ENCODE results near the gene TMEM272.

Gene TMEM272

GRCh38 chr13:51817717-51818116 is 27.3 kb downstream of the TMEM272 start:
- Histone ChIP-seq H3K4me1 (ENCODE audit: insufficient read depth, low read length) (no peaks in the 10 kb centered on the region), H3K4me3 (ENCODE audit: low read length) (no peak overlapping the region), H2AFZ (ENCODE audit: low read depth, low read length) (no peak overlapping the region), H3K27me3 (ENCODE audit: insufficient read depth, low read length) (peaks cover 23% of the 10 kb centered on the region), H3K36me3 (ENCODE audit: insufficient read depth, low read length) (no peaks in the 10 kb centered on the region), H3K9me3 (ENCODE audit: low read length) (no peaks in the 10 kb centered on the region)

- H3K27me3 ChIP-seq (ENCODE audit: insufficient read depth, low read length) = peaks cover 23% of the 10 kb centered on the region
- no peaks in the 10 kb centered on the region for H3K36me3 ChIP-seq (ENCODE audit: insufficient read depth, low read length)
- H3K9me3 ChIP-seq (ENCODE audit: low read length) = no peaks in the 10 kb centered on the region
- H3K4me1 ChIP-seq (ENCODE audit: insufficient read depth, low read length) = no peaks in the 10 kb centered on the region
- H3K4me3 ChIP-seq (ENCODE audit: low read length) = no peak overlapping the region
- H2AFZ ChIP-seq (ENCODE audit: low read depth, low read length) = no peak overlapping the region
Measured at GRCh38 chr13:51816604-51817249, 28.2 kb downstream of the TMEM272 start.

GRCh38 chr13:51815848-51816247 is 29.1 kb downstream of the TMEM272 start:
- H2AFZ ChIP-seq (ENCODE audit: low read depth, low read length) = no peak overlapping the region
- no peaks in the 10 kb centered on the region for H3K9me3 ChIP-seq (ENCODE audit: low read length)
- H3K4me1 ChIP-seq (ENCODE audit: insufficient read depth, low read length) = no peaks in the 10 kb centered on the region
- no peak overlapping the region for H3K4me3 ChIP-seq (ENCODE audit: low read length)
- H3K36me3 ChIP-seq (ENCODE audit: insufficient read depth, low read length) = no peaks in the 10 kb centered on the region
- peaks cover 23% of the 10 kb centered on the region for H3K27me3 ChIP-seq (ENCODE audit: insufficient read depth, low read length)

- Histone ChIP-seq H3K9me3 (ENCODE audit: low read length) (no peaks in the 10 kb centered on the region), H3K4me3 (ENCODE audit: low read length) (no peak overlapping the region), H3K27me3 (ENCODE audit: insufficient read depth, low read length) (peaks cover 20% of the 10 kb centered on the region), H2AFZ (ENCODE audit: low read depth, low read length) (no peak overlapping the region), H3K36me3 (ENCODE audit: insufficient read depth, low read length) (no peaks in the 10 kb centered on the region), H3K4me1 (ENCODE audit: insufficient read depth, low read length) (no peaks in the 10 kb centered on the region)
Measured at GRCh38 chr13:51814825-51815650, 29.9 kb downstream of the TMEM272 start.

GRCh38 chr13:51814071-51814470 is 30.9 kb downstream of the TMEM272 start:
- H3K4me1 ChIP-seq (ENCODE audit: insufficient read depth, low read length) = no peaks in the 10 kb centered on the region
- no peak overlapping the region for H3K4me3 ChIP-seq (ENCODE audit: low read length)
- H3K36me3 ChIP-seq (ENCODE audit: insufficient read depth, low read length) = no peaks in the 10 kb centered on the region
- H2AFZ ChIP-seq (ENCODE audit: low read depth, low read length) = no peak overlapping the region
- H3K27me3 ChIP-seq (ENCODE audit: insufficient read depth, low read length) = peaks cover 14% of the 10 kb centered on the region
- no peaks in the 10 kb centered on the region for H3K9me3 ChIP-seq (ENCODE audit: low read length)

GRCh38 chr13:51811920-51812451 is 33.0 kb downstream of the TMEM272 start:
- Histone ChIP-seq H2AFZ (ENCODE audit: low read depth, low read length) (no peak overlapping the region), H3K9me3 (ENCODE audit: low read length) (no peaks in the 10 kb centered on the region), H3K4me1 (ENCODE audit: insufficient read depth, low read length) (no peaks in the 10 kb centered on the region), H3K4me3 (ENCODE audit: low read length) (no peak overlapping the region), H3K27me3 (ENCODE audit: insufficient read depth, low read length) (peaks cover 3% of the 10 kb centered on the region), H3K36me3 (ENCODE audit: insufficient read depth, low read length) (no peaks in the 10 kb centered on the region)

- Histone ChIP-seq H3K4me1 (ENCODE audit: insufficient read depth, low read length) (peaks cover 9% of the 10 kb centered on the region), H3K9me3 (ENCODE audit: low read length) (no peaks in the 10 kb centered on the region), H3K36me3 (ENCODE audit: insufficient read depth, low read length) (no peaks in the 10 kb centered on the region), H3K27me3 (ENCODE audit: insufficient read depth, low read length) (peaks cover 3% of the 10 kb centered on the region), H2AFZ (ENCODE audit: low read depth, low read length) (no peak overlapping the region), H3K4me3 (ENCODE audit: low read length) (no peak overlapping the region)
Measured at GRCh38 chr13:51811046-51811445, 33.9 kb downstream of the TMEM272 start.

GRCh38 chr13:51808811-51809210 is 36.2 kb downstream of the TMEM272 start:
- Histone ChIP-seq H3K4me1 (ENCODE audit: insufficient read depth, low read length) (peaks cover 11% of the 10 kb centered on the region), H3K4me3 (ENCODE audit: low read length) (no peak overlapping the region), H3K9me3 (ENCODE audit: low read length) (no peaks in the 10 kb centered on the region), H3K36me3 (ENCODE audit: insufficient read depth, low read length) (no peaks in the 10 kb centered on the region), H3K27me3 (ENCODE audit: insufficient read depth, low read length) (no peaks in the 10 kb centered on the region), H2AFZ (ENCODE audit: low read depth, low read length) (no peak overlapping the region)

- H2AFZ ChIP-seq (ENCODE audit: low read depth, low read length) = no peak overlapping the region
- H3K9me3 ChIP-seq (ENCODE audit: low read length) = no peaks in the 10 kb centered on the region
- peaks cover 19% of the 10 kb centered on the region for H3K4me1 ChIP-seq (ENCODE audit: insufficient read depth, low read length)
- H3K27me3 ChIP-seq (ENCODE audit: insufficient read depth, low read length) = no peaks in the 10 kb centered on the region
- no peaks in the 10 kb centered on the region for H3K36me3 ChIP-seq (ENCODE audit: insufficient read depth, low read length)
- H3K4me3 ChIP-seq (ENCODE audit: low read length) = no peak overlapping the region
Measured at GRCh38 chr13:51807041-51807440, 37.9 kb downstream of the TMEM272 start.

GRCh38 chr13:51806566-51806965 is 38.4 kb downstream of the TMEM272 start:
- H3K27me3 ChIP-seq (ENCODE audit: insufficient read depth, low read length) = no peaks in the 10 kb centered on the region
- H3K9me3 ChIP-seq (ENCODE audit: low read length) = no peaks in the 10 kb centered on the region
- no peak overlapping the region for H2AFZ ChIP-seq (ENCODE audit: low read depth, low read length)
- peaks cover 24% of the 10 kb centered on the region for H3K4me1 ChIP-seq (ENCODE audit: insufficient read depth, low read length)
- no peak overlapping the region for H3K4me3 ChIP-seq (ENCODE audit: low read length)
- no peaks in the 10 kb centered on the region for H3K36me3 ChIP-seq (ENCODE audit: insufficient read depth, low read length)

GRCh38 chr13:51805925-51806324 is 39.1 kb downstream of the TMEM272 start:
- Histone ChIP-seq H3K36me3 (ENCODE audit: insufficient read depth, low read length) (no peaks in the 10 kb centered on the region), H3K27me3 (ENCODE audit: insufficient read depth, low read length) (no peaks in the 10 kb centered on the region), H3K4me3 (ENCODE audit: low read length) (no peak overlapping the region), H3K9me3 (ENCODE audit: low read length) (no peaks in the 10 kb centered on the region), H2AFZ (ENCODE audit: low read depth, low read length) (no peak overlapping the region), H3K4me1 (ENCODE audit: insufficient read depth, low read length) (peaks cover 26% of the 10 kb centered on the region)

GRCh38 chr13:51805313-51805712 is 39.7 kb downstream of the TMEM272 start:
- H3K9me3 ChIP-seq (ENCODE audit: low read length) = no peaks in the 10 kb centered on the region
- peaks cover 26% of the 10 kb centered on the region for H3K4me1 ChIP-seq (ENCODE audit: insufficient read depth, low read length)
- H2AFZ ChIP-seq (ENCODE audit: low read depth, low read length) = no peak overlapping the region
- no peak overlapping the region for H3K4me3 ChIP-seq (ENCODE audit: low read length)
- H3K36me3 ChIP-seq (ENCODE audit: insufficient read depth, low read length) = no peaks in the 10 kb centered on the region
- H3K27me3 ChIP-seq (ENCODE audit: insufficient read depth, low read length) = no peaks in the 10 kb centered on the region

GRCh38 chr13:51804295-51805172 is 40.4 kb downstream of the TMEM272 start:
- peak overlapping the region; percentile 48 for H3K4me3 ChIP-seq (ENCODE audit: low read length)
- H3K9me3 ChIP-seq (ENCODE audit: low read length) = no peaks in the 10 kb centered on the region
- H3K27me3 ChIP-seq (ENCODE audit: insufficient read depth, low read length) = no peaks in the 10 kb centered on the region
- peak overlapping the region; percentile 24 for H2AFZ ChIP-seq (ENCODE audit: low read depth, low read length)
- H3K36me3 ChIP-seq (ENCODE audit: insufficient read depth, low read length) = no peaks in the 10 kb centered on the region
- H3K4me1 ChIP-seq (ENCODE audit: insufficient read depth, low read length) = peaks cover 26% of the 10 kb centered on the region
